Right ventricle myocardium superior (tissue), 1 donor: ENCODE results near the gene TMEM150C. TPM values are rescaled to one million over a fixed set of nuclear protein-coding genes. Genes with fewer than 3 reads are reported as not detected.
"Not testable (repeated sequence)": the region's sequence is repeated elsewhere in the genome, so short reads cannot be mapped to it uniquely, and the experiment has no call there.

ENCODE experiments used
- ATAC-seq: fragments of 200-7000 bp; cut with Tn5 transposase; one replicate; pipeline ENCODE4 v1.9.1; 2020; ENCODE audit warnings: mild to moderate bottlenecking; ENCODE audit not compliant: poor library complexity
- DNase-seq: peaks from one replicate; pipeline ENCODE4 v3.0.0-alpha.2; 2020
- intact Hi-C: fragments of 100-400 bp; cut with DNase I; formaldehyde crosslinking; loops from one replicate; pipeline ENCODE4 v1.11.2; 2022
- total RNA-seq: library from RNA; stranded (reverse); fragmentation: NEBNext Ultra II Directional; extraction: Animal tissue kit (Norgen Biotek cat#: 25700); gene quantifications from one replicate; pipeline ENCODE4 v1.2.1, GENCODE V29; 2021
- donor health status: DM: no; HTN: yes; CAD: no; lungs with severe emphysema.

TMEM150C gene
- total RNA-seq, 1 donor from 2014 or later: 19.4 TPM

DNA sequence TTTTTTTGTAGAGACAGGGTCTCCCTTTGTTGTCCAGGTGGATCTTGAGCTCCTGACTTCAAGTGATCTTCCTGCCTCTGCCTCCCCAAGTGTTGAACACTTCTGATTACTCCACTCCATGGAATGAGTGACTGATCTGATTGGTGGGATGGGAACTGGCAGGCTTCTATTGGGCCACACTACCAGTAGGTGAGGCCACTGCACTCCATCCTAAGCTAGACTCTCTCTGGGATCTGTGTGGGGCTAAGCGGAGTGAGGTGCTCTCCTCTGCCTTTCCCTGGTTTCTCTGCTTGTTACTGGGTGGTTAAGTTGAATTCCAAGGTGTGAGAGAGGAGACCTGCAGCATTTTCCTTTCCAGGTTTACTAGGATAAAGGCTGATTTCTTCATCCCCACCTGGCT lies 72.7 kb downstream of the TMEM150C start:
- intact Hi-C loops: no loop called here
- ATAC-seq (no peak), DNase-seq (no peak)

DNA sequence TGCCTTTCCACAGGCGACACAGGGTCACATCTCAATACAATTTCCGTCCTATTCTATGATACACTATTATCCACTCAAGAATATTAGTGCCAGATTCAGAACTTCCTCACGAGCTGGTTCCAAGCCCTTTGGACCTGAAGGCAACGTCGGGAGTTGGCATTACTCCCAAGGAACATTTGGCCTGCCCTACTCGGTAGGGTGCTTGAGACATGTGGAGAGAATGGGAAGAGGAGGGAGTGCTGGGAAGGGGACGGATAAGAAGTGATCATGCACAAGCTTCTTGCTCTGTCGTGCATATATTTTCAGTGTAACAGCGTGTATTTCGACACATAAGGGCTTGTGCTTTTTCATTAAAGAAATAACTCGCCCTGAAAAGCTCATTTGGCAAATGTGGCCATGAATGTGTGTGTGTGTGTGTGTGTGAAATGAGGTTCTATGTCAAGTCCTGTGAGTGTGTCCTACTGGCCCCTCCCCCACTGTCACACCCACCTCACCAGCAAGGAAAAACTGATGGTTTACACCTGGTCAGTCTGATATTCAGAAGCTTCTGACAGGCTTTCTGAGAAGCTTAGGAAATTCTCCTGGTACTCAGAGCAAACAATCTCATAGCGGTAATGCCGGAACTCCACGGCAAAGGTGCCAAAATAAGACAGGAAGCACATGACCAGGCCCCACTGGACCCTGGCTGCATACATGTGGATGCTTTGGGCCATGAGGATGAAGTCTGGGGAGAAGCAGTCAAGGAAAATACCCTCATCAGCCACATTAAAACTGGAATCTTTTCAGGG lies 76.6 kb downstream of the TMEM150C start:
- intact Hi-C loops: no loop called here
- ATAC-seq: peak; percentile 78

DNA sequence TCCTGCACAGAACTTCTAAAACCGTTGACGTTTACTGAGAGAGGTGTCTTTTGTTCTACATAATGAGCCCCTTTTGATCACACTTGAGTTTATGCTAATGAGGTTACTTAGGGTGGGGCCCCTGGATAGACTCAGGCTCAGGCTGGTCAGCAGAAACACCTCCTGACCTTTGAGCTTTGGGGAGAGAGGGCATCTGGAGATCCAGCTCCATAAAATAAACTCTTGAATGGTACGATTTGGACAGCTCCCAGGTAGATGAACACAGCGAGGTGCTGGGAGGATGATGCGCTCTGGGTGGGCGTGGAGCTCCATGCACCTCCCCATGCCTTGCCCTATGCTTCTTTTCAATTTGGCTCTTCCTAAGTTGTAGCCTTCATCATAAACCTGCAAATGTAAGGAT lies 79.4 kb downstream of the TMEM150C start:
- intact Hi-C loops: no loop called here
- no peak for ATAC-seq
- DNase-seq: no peak

More for the DNA sequence above, 76.6 kb downstream of the TMEM150C start:
- peak; percentile 48 for DNase-seq

GRCh38 chr4:82481506-82481840 lies 80.3 kb downstream of the TMEM150C start:
- ATAC-seq: no peak
- no peak for DNase-seq
- intact Hi-C loops: no loop called here

GRCh38 chr4:82480771-82481505 lies 80.8 kb downstream of the TMEM150C start:
- intact Hi-C loops: no loop called here
- DNase-seq: no peak
- ATAC-seq: no peak

DNA sequence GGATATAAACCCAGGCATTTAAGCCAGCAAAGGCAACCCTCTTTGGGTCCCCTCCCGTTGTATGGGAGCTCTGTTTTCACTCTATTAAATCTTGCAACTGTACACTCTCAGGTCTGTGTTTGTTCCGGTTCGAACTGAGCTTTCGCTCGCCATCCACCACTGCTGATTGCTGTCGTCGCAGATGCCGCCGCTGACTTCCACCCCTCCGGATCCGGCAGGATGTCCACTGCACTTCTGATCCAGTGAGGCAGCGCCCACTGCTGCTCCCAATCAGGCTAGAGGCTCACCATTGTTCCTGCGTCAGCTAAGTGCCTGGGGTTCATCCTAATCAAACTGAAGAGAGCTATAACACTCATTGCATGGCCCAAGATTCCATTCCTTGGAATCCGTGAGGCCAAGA lies 82.2 kb downstream of the TMEM150C start:
- intact Hi-C loops: no loop called here
- no peak for DNase-seq
- no peak for ATAC-seq

DNA sequence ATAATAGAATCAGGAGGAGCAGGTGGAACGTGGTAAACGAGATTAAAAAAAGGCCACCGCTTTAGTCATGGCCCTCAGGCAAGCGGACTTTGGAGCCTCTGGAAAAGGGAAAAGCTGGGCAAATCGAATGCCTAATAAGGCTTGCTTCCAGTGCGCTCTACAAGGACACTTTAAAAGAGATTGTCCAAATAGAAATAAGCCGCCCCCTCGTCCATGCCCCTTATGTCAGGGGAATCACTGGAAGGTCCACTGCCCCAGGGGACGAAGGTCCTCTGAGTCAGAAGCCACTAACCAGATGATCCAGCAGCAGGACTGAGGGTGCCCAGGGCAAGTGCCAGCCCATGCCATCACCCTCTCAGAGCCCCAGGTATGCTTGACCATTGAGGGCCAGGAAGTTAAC lies 84.3 kb downstream of the TMEM150C start:
- intact Hi-C loops, DNase-seq, ATAC-seq: not testable (repeated sequence)

DNA sequence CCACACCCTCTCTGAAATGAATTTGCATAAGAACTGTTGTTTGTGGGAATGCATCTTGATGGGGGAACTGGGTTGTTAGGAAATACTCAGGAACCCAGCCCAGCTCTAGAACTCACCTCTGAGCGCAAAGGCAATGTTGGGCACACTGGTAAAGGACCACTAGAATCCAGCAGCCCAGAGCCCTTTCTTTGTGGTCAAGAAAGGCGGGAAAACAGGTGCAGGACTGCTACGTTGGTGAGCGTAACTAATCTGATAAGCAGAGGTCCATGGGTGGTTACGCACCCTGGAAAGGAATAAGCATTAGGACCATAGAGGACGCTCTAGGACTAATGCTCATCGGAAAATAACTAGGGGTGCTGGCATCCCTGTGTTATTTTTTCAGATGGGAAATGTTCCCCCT lies 85.9 kb downstream of the TMEM150C start:
- intact Hi-C loops, DNase-seq, ATAC-seq: not testable (repeated sequence)

GRCh38 chr4:82473621-82474164 lies 88.1 kb downstream of the TMEM150C start:
- no peak for DNase-seq
- no peak for ATAC-seq
- intact Hi-C loops: no loop called here

GRCh38 chr4:82473080-82473479 lies 88.7 kb downstream of the TMEM150C start:
- intact Hi-C loops, ATAC-seq, DNase-seq: not testable (repeated sequence)

GRCh38 chr4:82469791-82470345 lies 91.9 kb downstream of the TMEM150C start:
- intact Hi-C loops: loop anchor here (10.0 kb wide), 2 partner anchors 425 to 795 kb away; partner anchors contain the start of gene SEC31A
- ATAC-seq (peak; percentile 56), DNase-seq (no peak)

- intact Hi-C loops: loop anchor here (10.0 kb wide), 2 partner anchors 427 to 797 kb away; partner anchors contain the start of gene SEC31A
These were observed 94.3 kb downstream of the TMEM150C start for GRCh38 chr4:82467471-82467870.

GRCh38 chr4:82463221-82463620 lies 98.6 kb downstream of the TMEM150C start:
- DNase-seq: no peak
- intact Hi-C loops: loop anchor here (5.0 to 10.0 kb wide), 3 partner anchors 274 to 802 kb away; partner anchors contain the start of gene SEC31A

More at GRCh38 chr4:82467471-82467870, 94.3 kb downstream of the TMEM150C start:
- no peak for DNase-seq
- no peak for ATAC-seq

GRCh38 chr4:82462415-82462831 lies 99.4 kb downstream of the TMEM150C start:
- intact Hi-C loops: loop anchor here (5.0 to 10.0 kb wide), 3 partner anchors 275 to 802 kb away; partner anchors contain the start of gene SEC31A
- ATAC-seq (peak; percentile 91), DNase-seq (peak; percentile 88)

More at GRCh38 chr4:82463221-82463620, 98.6 kb downstream of the TMEM150C start:
- ATAC-seq: no peak

GRCh38 chr4:82461710-82462109 lies 100.1 kb downstream of the TMEM150C start:
- intact Hi-C loops: loop anchor here (5.0 to 10.0 kb wide), 3 partner anchors 276 to 803 kb away; partner anchors contain the start of gene SEC31A
- ATAC-seq: no peak
- DNase-seq: no peak

- ATAC-seq: no peak
- intact Hi-C loops: no loop called here
- no peak for DNase-seq
These were observed 103.1 kb downstream of the TMEM150C start for GRCh38 chr4:82458729-82459128.

- intact Hi-C loops: no loop called here
- ATAC-seq: no peak
- no peak for DNase-seq
These were observed 104.5 kb downstream of the TMEM150C start for GRCh38 chr4:82457266-82457665.

GRCh38 chr4:82452026-82452425 lies 109.8 kb downstream of the TMEM150C start:
- intact Hi-C loops: no loop called here
- no peak for ATAC-seq
- no peak for DNase-seq
